Mesenteric fat pad (tissue), 1 donor: ENCODE results near the gene PRODH. TPM values are rescaled to one million over a fixed set of nuclear protein-coding genes. Genes with fewer than 3 reads are reported as not detected.
"Not testable (repeated sequence)": the region's sequence is repeated elsewhere in the genome, so short reads cannot be mapped to it uniquely, and the experiment has no call there.

Experiments used
- DNase-seq: peaks from one replicate; pipeline ENCODE4 v3.0.0-alpha.2; 2020; ENCODE audit warnings: low spot score
- total RNA-seq: library from RNA; stranded (reverse); fragmentation: NEBNext Ultra II Directional; extraction: Animal tissue kit (Norgen Biotek cat#: 25700); gene quantifications from one replicate; pipeline ENCODE4 v1.2.1, GENCODE V29; 2021
- donor health status: DM: yes; HTN: yes; CAD: no.

PRODH gene
- total RNA-seq, 1 donor from 2014 or later: 2.5 TPM

GRCh38 chr22:18909556-18909955, 26.5 kb downstream of the PRODH start:
- no peak for DNase-seq

- no peak for DNase-seq
Measured at GRCh38 chr22:18906896-18907295, 29.2 kb downstream of the PRODH start.

- not testable (repeated sequence) for DNase-seq
Measured at GRCh38 chr22:18906410-18906745, 29.7 kb downstream of the PRODH start.

GRCh38 chr22:18905540-18906409, 30.3 kb downstream of the PRODH start, which contains the start of gene DGCR6:
TSS of gene DGCR6 (plus strand) at chr22:18906320. CDS start at chr22:18906375, 55 bp downstream.
- no peak for DNase-seq

- not testable (repeated sequence) for DNase-seq
Measured at GRCh38 chr22:18896037-18896657, 39.9 kb downstream of the PRODH start.

GRCh38 chr22:18893775-18894174, 42.3 kb downstream of the PRODH start:
- DNase-seq: not testable (repeated sequence)

GRCh38 chr22:18890510-18891192, 45.4 kb downstream of the PRODH start:
- not testable (repeated sequence) for DNase-seq

GRCh38 chr22:18888115-18888514, 48.0 kb downstream of the PRODH start:
- no peak for DNase-seq

- not testable (repeated sequence) for DNase-seq
Measured at GRCh38 chr22:18884465-18884864, 51.6 kb downstream of the PRODH start.

GRCh38 chr22:18881260-18881659, 54.8 kb downstream of the PRODH start:
- DNase-seq: not testable (repeated sequence)

Other genes starting within 250 kb of the PRODH start
- gene DGCR6, start 30.0 kb downstream of the PRODH start, total RNA-seq: 5.3 TPM
- gene DGCR2, start 186.1 kb upstream of the PRODH start, total RNA-seq: 30.2 TPM
- gene TSSK2, start 195.0 kb upstream of the PRODH start, total RNA-seq: not detected
- 10.9 TPM for gene ESS2, start 208.4 kb upstream of the PRODH start, total RNA-seq
- not detected for gene GSC2, start 214.0 kb upstream of the PRODH start, total RNA-seq
- 171 TPM for gene SLC25A1, start 242.4 kb upstream of the PRODH start, total RNA-seq